Stomach (tissue), 4 donors: ENCODE data around the gene DOK6.

Experiments used
- EP300 ChIP-seq: sonication (generic); formaldehyde crosslinking; IDR thresholded peaks from one replicate; pipeline ENCODE4 v1.6.1; 2017; ENCODE audit warnings: antibody characterized with exemption
- TF ChIP-seq, protein P1 (sequence below), 7 experiments: fragments of 450-650 bp in 4 of 7; fragments of 200-600 bp in 3 of 7; sonication (generic) in 3 of 7; IDR thresholded peaks; one replicate each; pipeline ENCODE4 v1.5.1; 2016 to 2019; ENCODE audit warnings: antibody characterized with exemption in 7 of 7, control low read depth in 2 of 7, mild to moderate bottlenecking in 1 of 7

DNA sequence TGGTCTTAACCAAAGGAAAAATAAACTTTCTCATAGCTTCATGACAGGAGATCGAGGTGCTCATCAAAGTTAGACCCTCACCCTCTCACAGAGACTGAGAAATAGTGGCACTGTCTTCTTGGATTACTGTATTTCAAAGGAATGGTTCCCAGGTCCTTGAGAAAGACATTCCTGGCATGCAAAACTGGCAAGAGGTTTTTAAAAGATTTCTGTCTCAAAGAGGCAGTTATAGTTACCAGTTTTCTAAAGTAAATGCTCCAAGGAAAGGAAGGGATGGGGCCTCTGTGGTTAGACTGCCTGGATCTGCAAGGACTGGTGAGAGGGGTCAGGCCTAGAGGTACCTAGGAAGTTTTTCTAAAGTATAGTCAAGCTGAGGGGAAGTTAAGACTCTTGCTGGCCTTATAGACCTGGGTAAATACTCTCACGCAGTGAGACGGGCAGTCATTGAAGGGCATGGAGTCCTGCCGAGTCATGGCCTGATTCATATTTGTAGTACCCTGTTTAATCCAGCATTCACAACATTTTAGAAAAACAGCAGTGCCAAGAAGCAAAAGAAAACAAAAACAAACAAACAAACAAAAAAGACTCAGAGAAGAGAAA lies 226.1 kb downstream of the DOK6 start:
- TF ChIP-seq, protein P1, sequence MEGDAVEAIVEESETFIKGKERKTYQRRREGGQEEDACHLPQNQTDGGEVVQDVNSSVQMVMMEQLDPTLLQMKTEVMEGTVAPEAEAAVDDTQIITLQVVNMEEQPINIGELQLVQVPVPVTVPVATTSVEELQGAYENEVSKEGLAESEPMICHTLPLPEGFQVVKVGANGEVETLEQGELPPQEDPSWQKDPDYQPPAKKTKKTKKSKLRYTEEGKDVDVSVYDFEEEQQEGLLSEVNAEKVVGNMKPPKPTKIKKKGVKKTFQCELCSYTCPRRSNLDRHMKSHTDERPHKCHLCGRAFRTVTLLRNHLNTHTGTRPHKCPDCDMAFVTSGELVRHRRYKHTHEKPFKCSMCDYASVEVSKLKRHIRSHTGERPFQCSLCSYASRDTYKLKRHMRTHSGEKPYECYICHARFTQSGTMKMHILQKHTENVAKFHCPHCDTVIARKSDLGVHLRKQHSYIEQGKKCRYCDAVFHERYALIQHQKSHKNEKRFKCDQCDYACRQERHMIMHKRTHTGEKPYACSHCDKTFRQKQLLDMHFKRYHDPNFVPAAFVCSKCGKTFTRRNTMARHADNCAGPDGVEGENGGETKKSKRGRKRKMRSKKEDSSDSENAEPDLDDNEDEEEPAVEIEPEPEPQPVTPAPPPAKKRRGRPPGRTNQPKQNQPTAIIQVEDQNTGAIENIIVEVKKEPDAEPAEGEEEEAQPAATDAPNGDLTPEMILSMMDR (IDR thresholded peaks at IDR 0.05): no peak
- TF ChIP-seq EP300: no peak
